Measurements from ENCODE around the gene UMAD1. TPM values are rescaled to one million over a fixed set of nuclear protein-coding genes. Genes with fewer than 3 reads are reported as not detected.
A peak's percentile ranks its signal among the peaks of the same experiment; 100 is the strongest.
"Not testable (repeated sequence)": the region's sequence is repeated elsewhere in the genome, so short reads cannot be mapped to it uniquely, and the experiment has no call there.

The UMAD1 gene
- total RNA-seq, 2 donors from 2014 or later = 10.7 to 12.3 TPM

GRCh38 chr7:7650682-7651206, 10.2 kb downstream of the UMAD1 start:
- no peak for DNase-seq (ENCODE audit: low spot score)

GRCh38 chr7:7651479-7651878, 10.9 kb downstream of the UMAD1 start:
- DNase-seq (ENCODE audit: low spot score) = no peak
- intact Hi-C loops (cut with DNase I) = no loop called here

More at GRCh38 chr7:7650682-7651206, 10.2 kb downstream of the UMAD1 start:
- intact Hi-C loops (cut with DNase I) = no loop called here

GRCh38 chr7:7652798-7653540, 12.4 kb downstream of the UMAD1 start:
- DNase-seq (ENCODE audit: low spot score) = no peak
- intact Hi-C loops (cut with DNase I) = no loop called here

- intact Hi-C loops (cut with DNase I) = no loop called here
- DNase-seq (ENCODE audit: low spot score) = no peak
Measured at GRCh38 chr7:7653593-7654187, 13.1 kb downstream of the UMAD1 start.

GRCh38 chr7:7654964-7655715, 14.6 kb downstream of the UMAD1 start:
- DNase-seq (ENCODE audit: low spot score) = no peak
- intact Hi-C loops (cut with DNase I) = no loop called here

GRCh38 chr7:7656459-7656858, 15.9 kb downstream of the UMAD1 start:
- intact Hi-C loops (cut with DNase I); DNase-seq (ENCODE audit: low spot score): not testable (repeated sequence)

- intact Hi-C loops (cut with DNase I) = no loop called here
- DNase-seq (ENCODE audit: low spot score) = no peak
Measured at GRCh38 chr7:7662527-7662926, 22.0 kb downstream of the UMAD1 start.

- intact Hi-C loops (cut with DNase I) = no loop called here
Measured at GRCh38 chr7:7664291-7664690, 23.7 kb downstream of the UMAD1 start.

GRCh38 chr7:7665031-7665430, 24.5 kb downstream of the UMAD1 start:
- intact Hi-C loops (cut with DNase I) = no loop called here
- no peak for DNase-seq (ENCODE audit: low spot score)

More at GRCh38 chr7:7664291-7664690, 23.7 kb downstream of the UMAD1 start:
- DNase-seq (ENCODE audit: low spot score) = no peak

- DNase-seq (ENCODE audit: low spot score) = no peak
- intact Hi-C loops (cut with DNase I) = no loop called here
Measured at GRCh38 chr7:7667187-7667586, 26.6 kb downstream of the UMAD1 start.

- intact Hi-C loops (cut with DNase I) = no loop called here
- DNase-seq (ENCODE audit: low spot score) = peak; percentile 36
Measured at GRCh38 chr7:7668706-7669105, 28.2 kb downstream of the UMAD1 start.

- intact Hi-C loops (cut with DNase I) = no loop called here
Measured at GRCh38 chr7:7670490-7670889, 29.9 kb downstream of the UMAD1 start.

GRCh38 chr7:7671361-7671760, 30.8 kb downstream of the UMAD1 start:
- DNase-seq (ENCODE audit: low spot score) = no peak
- intact Hi-C loops (cut with DNase I) = no loop called here

More at GRCh38 chr7:7670490-7670889, 29.9 kb downstream of the UMAD1 start:
- DNase-seq (ENCODE audit: low spot score) = no peak

- DNase-seq (ENCODE audit: low spot score) = no peak
- intact Hi-C loops (cut with DNase I) = no loop called here
Measured at GRCh38 chr7:7672545-7673239, 32.1 kb downstream of the UMAD1 start.

GRCh38 chr7:7673240-7673550, 32.6 kb downstream of the UMAD1 start:
- intact Hi-C loops (cut with DNase I) = no loop called here
- no peak for DNase-seq (ENCODE audit: low spot score)

- no peak for DNase-seq (ENCODE audit: low spot score)
- intact Hi-C loops (cut with DNase I) = no loop called here
Measured at GRCh38 chr7:7675686-7676085, 35.1 kb downstream of the UMAD1 start.

- DNase-seq (ENCODE audit: low spot score) = not testable (repeated sequence)
- intact Hi-C loops (cut with DNase I) = loop anchor here in 1 of 2 donors (10.0 kb wide), 1 partner anchor 75 kb away; no protein-coding TSS in a partner anchor
Measured at GRCh38 chr7:7679640-7680039, 39.1 kb downstream of the UMAD1 start.

- intact Hi-C loops (cut with DNase I) = loop anchor here in 1 of 2 donors (10.0 kb wide), 1 partner anchor 73 kb away; no protein-coding TSS in a partner anchor
- no peak for DNase-seq (ENCODE audit: low spot score)
Measured at GRCh38 chr7:7681191-7681935, 40.8 kb downstream of the UMAD1 start.

GRCh38 chr7:7681936-7682329, 41.4 kb downstream of the UMAD1 start:
- DNase-seq (ENCODE audit: low spot score) = no peak
- intact Hi-C loops (cut with DNase I) = loop anchor here (2.0 to 10.0 kb wide), 2 partner anchors 73 to 77 kb away; no protein-coding TSS in a partner anchor

Measured in posterior vena cava (tissue), 2 donors.